Stimulated activated memory B cell treated with anti-CD40 and anti-IgM and Interleukin-4, amounts not matched to agents 10 μg/mL and 1 μg/mL and 100 μg/mL, for 72 hours (primary cell): Measurements from ENCODE around the gene PSORS1C2.
A peak's percentile ranks its signal among the peaks of the same experiment; 100 is the strongest.

Source experiments
- ATAC-seq: fragments of 150-1000 bp; cut with Tn5 transposase; 2 replicates; pipeline ENCODE4 v1.10.0; 2021
- H3K27ac Mint-ChIP-seq: one replicate; pipeline ENCODE4 v1.8.0; 2022; ENCODE audit warnings: mild to moderate bottlenecking, mixed read lengths
- H3K27me3 Mint-ChIP-seq: one replicate; pipeline ENCODE4 v1.8.0; 2022; ENCODE audit warnings: mixed read lengths
- H3K36me3 Mint-ChIP-seq: one replicate; pipeline ENCODE4 v1.8.0; 2022; ENCODE audit warnings: mixed read lengths
- H3K4me1 Mint-ChIP-seq: one replicate; pipeline ENCODE4 v1.8.0; 2022; ENCODE audit warnings: mixed read lengths
- H3K4me3 Mint-ChIP-seq: one replicate; pipeline ENCODE4 v1.8.0; 2022; ENCODE audit warnings: mild to moderate bottlenecking, moderate library complexity, mixed read lengths
- H3K9me3 Mint-ChIP-seq: one replicate; pipeline ENCODE4 v1.8.0; 2022; ENCODE audit warnings: mixed read lengths

PSORS1C2 gene

DNA sequence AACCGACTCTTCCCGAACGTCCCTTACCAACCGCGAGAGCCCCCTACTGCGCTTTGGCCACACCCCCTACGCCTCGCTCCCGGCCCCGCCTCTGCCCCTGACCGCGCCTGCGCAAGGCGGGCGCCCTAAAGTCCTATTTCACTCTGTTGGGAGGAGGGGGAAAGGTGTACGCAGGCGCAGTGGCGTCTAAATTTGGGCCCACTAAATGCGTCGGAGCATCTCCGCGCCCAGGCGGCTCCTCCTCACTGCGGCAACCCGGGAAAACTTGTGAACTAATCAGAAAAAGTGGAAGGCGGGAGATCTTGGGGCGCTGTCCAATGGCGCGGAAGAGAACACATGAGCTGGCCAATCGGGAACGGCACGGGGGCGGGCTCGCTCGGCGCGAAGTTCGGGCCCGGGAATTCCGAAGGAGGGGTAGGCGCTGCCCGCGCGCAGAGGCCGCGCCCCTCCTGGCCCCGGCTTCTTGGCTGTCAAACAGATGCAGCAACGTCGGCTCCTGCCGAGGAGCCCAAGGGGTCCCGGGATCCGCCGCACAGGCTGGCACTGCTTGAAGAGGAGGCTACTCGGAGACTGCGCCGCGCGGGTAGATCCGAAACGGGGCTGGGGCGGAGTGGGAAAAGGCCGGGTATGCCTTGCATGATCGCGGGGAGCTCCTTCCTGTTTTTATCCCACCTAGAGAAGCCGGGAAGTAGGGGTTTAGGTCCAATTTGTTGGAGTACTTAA, 19.4 kb upstream of the PSORS1C2 start, which contains the start of gene TCF19:
Gene TCF19, plus strand, starts transcription at position 450 of the 723 bp plus-strand sequence. CDS start 881 bp downstream, outside the sequence.
- peaks cover 27% of the 10 kb centered on the region for H3K36me3 Mint-ChIP-seq
- peak; percentile 96 for ATAC-seq
- H3K27ac Mint-ChIP-seq, result peak within 1 kb of the TSS; percentile 85
- no peaks in the 10 kb centered on the region for H3K9me3 Mint-ChIP-seq
- H3K4me3 Mint-ChIP-seq, result peak within 1 kb of the TSS; percentile 85
- peaks cover 50% of the 10 kb centered on the region for H3K4me1 Mint-ChIP-seq
- H3K27me3 Mint-ChIP-seq, result no peaks in the 10 kb centered on the region

DNA sequence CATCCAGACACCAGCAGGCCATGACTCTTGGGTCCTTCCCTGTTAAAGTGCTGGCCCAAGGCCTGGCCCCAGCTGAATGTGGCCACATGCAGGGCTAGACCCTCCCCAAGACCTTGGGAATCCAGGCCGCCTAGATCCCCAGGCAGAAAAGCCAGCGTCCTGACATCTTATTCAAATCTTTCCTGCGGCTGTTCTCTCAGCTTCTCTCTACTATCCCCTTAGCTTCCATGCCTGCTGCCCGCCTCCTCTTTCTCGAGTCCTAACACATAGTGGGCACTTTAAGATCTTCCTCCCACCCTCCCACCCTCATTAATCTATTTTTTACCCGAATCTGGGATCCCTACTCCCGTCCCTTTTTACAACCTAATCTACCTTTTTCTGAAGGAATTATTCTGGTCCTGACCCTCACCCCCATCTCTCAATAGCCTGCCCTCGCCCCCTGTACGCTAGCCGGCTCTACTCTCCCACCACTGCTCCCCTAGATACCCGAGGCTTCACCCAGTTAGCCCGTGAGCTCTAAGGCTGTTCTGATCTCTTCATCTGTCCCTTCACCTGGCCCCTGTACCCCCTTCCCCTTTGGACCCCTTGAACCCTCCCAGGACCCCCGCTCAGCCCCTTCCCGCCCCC, 18.8 kb upstream of the PSORS1C2 start, which contains the start of gene CCHCR1:
Gene CCHCR1, minus strand, starts transcription at position 290 of the 627 bp plus-strand sequence. Its CDS starts 202 bp downstream, at position 88.
- Mint-ChIP-seq H3K4me1 (peaks cover 43% of the 10 kb centered on the region), H3K36me3 (peaks cover 33% of the 10 kb centered on the region), H3K4me3 (peak within 1 kb of the TSS; percentile 85), H3K27me3 (no peaks in the 10 kb centered on the region), H3K9me3 (no peaks in the 10 kb centered on the region), H3K27ac (peak within 1 kb of the TSS; percentile 85)
- ATAC-seq, result no peak

DNA sequence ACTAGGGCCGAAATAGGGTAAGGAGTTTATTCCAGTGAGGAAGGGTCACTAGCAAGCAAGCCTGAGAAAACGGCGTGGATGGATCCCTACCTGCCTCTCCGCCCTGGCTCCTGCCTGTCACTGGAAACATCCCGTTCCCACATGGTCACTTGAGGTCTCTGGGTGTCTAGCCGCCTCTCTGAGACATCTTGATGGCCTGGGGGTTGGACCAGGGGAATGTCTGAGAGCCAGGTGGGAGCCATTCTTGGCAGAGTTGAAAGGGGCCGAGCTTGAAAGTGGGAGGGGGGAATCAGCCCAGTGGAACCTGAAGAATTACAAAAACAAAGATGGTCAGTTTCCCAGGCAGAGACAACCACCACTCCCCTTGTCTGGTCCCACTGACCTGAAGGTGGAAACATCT, 17.8 kb upstream of the PSORS1C2 start:
- no peaks in the 10 kb centered on the region for H3K9me3 Mint-ChIP-seq
- no peak overlapping the region for H3K4me3 Mint-ChIP-seq
- no peak overlapping the region for H3K27ac Mint-ChIP-seq
- H3K27me3 Mint-ChIP-seq, result no peaks in the 10 kb centered on the region
- peaks cover 35% of the 10 kb centered on the region for H3K4me1 Mint-ChIP-seq
- ATAC-seq, result no peak
- peaks cover 24% of the 10 kb centered on the region for H3K36me3 Mint-ChIP-seq

DNA sequence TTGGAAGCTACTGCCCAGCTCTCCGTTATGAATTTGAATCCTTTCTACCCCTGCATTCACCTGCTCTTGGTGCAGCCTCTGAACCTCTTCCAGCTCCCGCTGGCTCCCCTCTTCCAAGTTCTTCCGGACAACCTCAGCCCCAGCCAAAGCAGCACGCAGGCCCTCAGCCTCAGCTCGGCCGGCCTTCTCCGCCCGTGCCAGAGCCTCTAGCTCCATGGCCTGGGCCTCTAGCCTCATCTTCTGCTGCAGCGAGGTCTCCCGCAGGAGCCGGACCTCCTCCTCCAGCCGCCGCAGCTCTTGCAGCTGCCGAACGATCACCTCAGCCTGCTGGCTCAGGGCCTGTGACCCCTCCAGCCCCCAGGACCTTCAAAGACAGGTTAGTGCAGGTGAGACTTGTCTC, 15.6 kb upstream of the PSORS1C2 start:
- Mint-ChIP-seq H3K4me3 (no peak overlapping the region), H3K27me3 (no peaks in the 10 kb centered on the region), H3K36me3 (peaks cover 37% of the 10 kb centered on the region), H3K27ac (no peak overlapping the region), H3K4me1 (peaks cover 24% of the 10 kb centered on the region), H3K9me3 (no peaks in the 10 kb centered on the region)
- ATAC-seq, result no peak

DNA sequence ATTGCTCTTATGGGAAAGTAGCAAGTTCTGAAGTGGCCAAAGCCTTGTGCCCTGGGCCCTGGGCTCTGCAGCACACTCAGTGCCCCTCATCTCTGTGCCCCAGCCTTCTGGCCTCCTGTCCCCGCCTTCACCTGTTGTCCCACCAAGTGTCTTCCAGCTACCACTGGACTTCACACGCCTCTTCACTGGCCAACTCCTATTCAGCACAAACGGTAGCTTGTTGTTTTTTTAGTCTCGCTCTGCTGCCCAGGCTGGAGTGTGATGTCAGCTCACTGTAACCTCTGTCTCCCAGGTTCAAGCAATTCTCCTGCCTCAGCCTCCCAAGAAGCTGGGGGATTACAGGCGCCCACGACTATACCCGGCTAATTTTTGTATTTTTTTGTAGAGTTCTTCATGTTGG, 13.9 kb upstream of the PSORS1C2 start:
- no peaks in the 10 kb centered on the region for H3K9me3 Mint-ChIP-seq
- H3K36me3 Mint-ChIP-seq, result peaks cover 41% of the 10 kb centered on the region
- H3K4me1 Mint-ChIP-seq, result peaks cover 17% of the 10 kb centered on the region
- H3K4me3 Mint-ChIP-seq, result no peak overlapping the region
- no peak for ATAC-seq
- H3K27ac Mint-ChIP-seq, result no peak overlapping the region
- H3K27me3 Mint-ChIP-seq, result no peaks in the 10 kb centered on the region

DNA sequence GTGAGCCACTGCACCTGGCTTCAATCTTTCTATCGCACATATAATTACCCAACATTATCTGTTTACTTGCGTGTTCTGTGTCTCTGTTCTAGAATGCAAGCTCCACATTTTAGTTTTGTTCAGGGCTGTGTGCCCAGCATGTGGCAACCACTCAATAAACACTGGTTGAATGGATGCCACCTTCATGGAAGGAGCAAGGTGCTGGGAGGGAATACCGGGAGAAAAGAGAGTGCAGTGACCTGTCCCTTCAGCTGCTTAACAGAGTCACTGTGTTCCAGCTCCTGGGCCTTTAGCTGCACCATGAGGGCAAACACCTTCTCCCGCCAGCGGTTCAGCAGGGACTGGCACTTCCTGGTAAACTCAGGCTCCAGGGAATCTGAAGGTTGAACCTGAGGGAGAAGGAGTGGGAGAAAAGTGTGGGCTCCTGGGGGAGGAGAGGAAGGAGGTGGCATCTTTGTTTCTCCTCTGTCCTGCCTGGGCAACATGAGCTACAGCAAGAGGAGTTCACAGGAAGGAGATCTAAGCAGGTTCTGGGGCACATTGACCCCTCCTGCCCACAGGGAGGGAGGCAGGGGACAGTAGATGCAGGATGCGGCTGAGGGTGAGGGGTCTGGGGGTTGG, 11.1 kb upstream of the PSORS1C2 start:
- H3K27me3 Mint-ChIP-seq, result no peaks in the 10 kb centered on the region
- H3K36me3 Mint-ChIP-seq, result peaks cover 51% of the 10 kb centered on the region
- no peak for ATAC-seq
- peaks cover 8% of the 10 kb centered on the region for H3K4me1 Mint-ChIP-seq
- no peak overlapping the region for H3K27ac Mint-ChIP-seq
- H3K9me3 Mint-ChIP-seq, result no peaks in the 10 kb centered on the region
- no peak overlapping the region for H3K4me3 Mint-ChIP-seq

DNA sequence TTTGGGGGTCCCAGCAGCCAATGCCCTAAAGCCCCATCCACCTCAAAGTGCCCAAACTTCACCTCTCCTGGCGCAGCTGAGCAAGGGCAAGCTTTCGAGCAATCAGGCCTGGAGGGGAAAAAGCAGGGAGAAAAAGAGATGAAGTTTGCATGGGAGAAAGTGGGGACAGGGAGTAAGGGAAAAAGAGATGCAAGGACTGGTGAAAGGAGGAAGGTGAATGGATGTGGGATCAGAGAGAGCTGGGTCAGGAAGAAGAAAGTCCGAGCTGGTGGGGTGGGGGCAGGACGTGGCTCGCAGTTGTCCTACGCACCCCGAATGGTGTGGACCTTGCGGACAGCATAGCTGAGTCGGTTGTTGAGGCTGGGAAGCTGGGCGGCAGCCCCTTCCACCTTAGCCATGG, 6.5 kb upstream of the PSORS1C2 start:
- Mint-ChIP-seq H3K27me3 (no peaks in the 10 kb centered on the region), H3K27ac (no peak overlapping the region), H3K4me3 (no peak overlapping the region), H3K4me1 (peaks cover 8% of the 10 kb centered on the region), H3K9me3 (no peaks in the 10 kb centered on the region), H3K36me3 (peaks cover 37% of the 10 kb centered on the region)
- ATAC-seq, result no peak

DNA sequence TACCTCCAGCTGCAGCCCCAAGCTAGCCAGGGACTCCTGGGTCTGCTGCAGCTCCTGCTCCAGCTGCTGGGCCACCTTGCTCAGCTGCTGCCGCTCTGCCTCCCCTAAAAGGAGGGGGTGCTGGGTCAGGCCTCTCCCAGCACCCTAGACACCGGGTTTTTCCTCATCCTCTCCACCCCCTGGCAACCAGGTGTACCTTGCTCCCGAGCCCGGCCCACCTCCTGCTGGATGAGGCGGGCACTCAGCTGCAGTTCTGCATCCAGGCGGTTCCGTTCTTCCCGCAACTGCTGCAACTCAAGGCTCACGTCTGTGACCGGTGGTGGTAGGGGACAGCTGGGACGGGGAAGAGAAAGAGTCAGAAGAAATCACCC, 6.1 kb upstream of the PSORS1C2 start:
- Mint-ChIP-seq H3K4me3 (no peak overlapping the region), H3K27ac (no peak overlapping the region), H3K36me3 (peaks cover 36% of the 10 kb centered on the region), H3K4me1 (peaks cover 8% of the 10 kb centered on the region), H3K9me3 (no peaks in the 10 kb centered on the region), H3K27me3 (no peaks in the 10 kb centered on the region)
- no peak for ATAC-seq

DNA sequence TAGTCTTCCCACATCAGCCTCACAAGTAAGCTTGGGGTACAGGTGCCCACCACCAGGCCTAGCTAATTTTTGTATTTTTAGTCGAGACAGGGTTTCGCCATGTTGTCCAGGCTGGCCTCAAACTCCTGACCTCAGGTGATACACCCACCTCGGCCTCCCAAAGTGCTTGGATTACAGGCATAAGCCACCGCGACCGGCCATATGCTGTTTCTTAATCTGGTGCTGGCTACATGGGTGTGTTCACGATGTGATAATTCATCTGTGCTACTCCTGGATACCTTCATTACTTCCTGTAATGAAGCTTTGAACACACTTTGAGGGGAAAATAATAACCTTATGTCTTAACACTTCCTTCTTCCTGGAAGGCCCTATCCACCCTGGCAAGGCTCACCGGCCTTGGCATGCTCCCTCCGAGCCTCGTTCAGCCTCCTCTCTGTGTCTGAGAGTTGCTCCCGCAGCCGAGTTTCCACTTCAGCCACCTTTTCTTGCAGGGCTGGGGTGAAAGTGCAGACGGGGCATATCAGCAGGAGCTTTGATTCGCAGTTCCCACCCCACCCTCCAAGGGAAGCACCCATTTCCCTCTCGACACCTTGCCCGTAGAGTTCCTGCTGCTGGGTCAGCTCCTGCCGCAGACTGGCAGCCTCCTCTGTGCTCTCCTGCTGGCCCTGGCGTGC, 5.6 kb upstream of the PSORS1C2 start:
- Mint-ChIP-seq H3K4me3 (no peak overlapping the region), H3K9me3 (no peaks in the 10 kb centered on the region), H3K27me3 (no peaks in the 10 kb centered on the region), H3K27ac (no peak overlapping the region), H3K36me3 (peaks cover 30% of the 10 kb centered on the region), H3K4me1 (peaks cover 8% of the 10 kb centered on the region)
- no peak for ATAC-seq

DNA sequence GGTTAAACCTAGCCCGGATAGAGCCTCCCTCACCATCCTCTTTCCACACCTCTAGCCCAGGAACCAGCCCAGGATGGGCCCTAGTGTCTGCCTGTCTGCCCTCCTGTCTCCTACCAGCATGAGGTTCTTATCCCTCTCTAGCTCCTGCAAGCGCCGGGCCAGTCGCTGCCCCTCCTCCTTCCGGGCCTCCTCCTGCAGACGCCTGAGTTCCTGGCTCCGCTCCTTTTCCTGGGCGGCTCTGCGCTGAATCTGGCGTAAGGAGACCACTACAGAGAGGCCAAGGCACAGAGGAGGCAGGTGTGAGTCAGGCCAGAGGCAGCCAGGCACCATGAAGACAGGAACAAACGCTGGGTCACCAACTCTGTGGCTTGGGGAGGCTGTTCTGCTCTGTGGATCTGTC, 4.3 kb upstream of the PSORS1C2 start:
- Mint-ChIP-seq H3K27me3 (no peaks in the 10 kb centered on the region), H3K4me3 (no peak overlapping the region), H3K27ac (no peak overlapping the region), H3K9me3 (no peaks in the 10 kb centered on the region), H3K4me1 (peaks cover 4% of the 10 kb centered on the region), H3K36me3 (peaks cover 27% of the 10 kb centered on the region)
- ATAC-seq, result no peak

DNA sequence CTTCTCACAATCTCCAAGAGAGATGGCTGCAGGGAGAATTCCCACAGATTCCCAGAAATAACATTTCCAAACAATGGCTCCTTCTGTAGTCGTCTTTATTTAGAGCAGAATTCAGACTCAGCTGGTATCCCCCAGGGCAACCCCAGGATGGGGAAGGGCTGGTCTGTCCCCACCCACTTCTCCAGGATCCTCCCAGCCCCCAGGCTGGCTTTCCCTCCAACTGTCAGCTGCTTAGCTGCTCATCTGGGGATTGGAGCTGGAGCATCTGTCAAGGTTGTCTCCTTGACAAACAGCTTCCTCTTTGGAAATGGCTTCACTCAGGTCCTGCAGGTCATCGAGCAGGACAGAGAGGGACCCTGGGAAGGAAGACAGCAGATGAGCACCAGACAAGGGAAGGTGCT, 3.5 kb upstream of the PSORS1C2 start:
- Mint-ChIP-seq H3K4me1 (peaks cover 9% of the 10 kb centered on the region), H3K36me3 (peaks cover 27% of the 10 kb centered on the region), H3K4me3 (no peak overlapping the region), H3K27me3 (no peaks in the 10 kb centered on the region), H3K27ac (no peak overlapping the region), H3K9me3 (no peaks in the 10 kb centered on the region)
- ATAC-seq, result no peak

DNA sequence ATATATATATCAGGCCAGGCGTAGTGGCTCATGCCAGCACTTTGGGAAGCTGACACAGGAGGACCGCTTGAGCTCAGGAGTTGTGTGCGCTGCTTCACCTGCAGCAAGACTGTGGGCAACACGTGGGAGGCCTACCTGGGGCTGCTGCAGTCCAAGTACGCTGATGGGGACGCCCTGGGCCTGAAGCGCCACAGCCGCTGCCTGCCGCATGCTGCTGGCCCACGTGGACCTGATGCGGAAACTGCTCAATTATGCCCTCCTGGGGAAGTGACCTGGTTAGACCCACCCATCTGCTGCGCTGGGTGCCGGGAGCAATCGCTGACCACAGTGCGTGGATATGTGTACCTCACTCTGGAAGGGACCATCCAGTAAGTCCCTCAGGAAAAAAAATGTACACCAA, 1.8 kb upstream of the PSORS1C2 start:
- H3K27me3 Mint-ChIP-seq, result no peaks in the 10 kb centered on the region
- no peak overlapping the region for H3K4me3 Mint-ChIP-seq
- ATAC-seq, result no peak
- peaks cover 11% of the 10 kb centered on the region for H3K4me1 Mint-ChIP-seq
- H3K36me3 Mint-ChIP-seq, result peaks cover 21% of the 10 kb centered on the region
- H3K27ac Mint-ChIP-seq, result no peak overlapping the region
- no peaks in the 10 kb centered on the region for H3K9me3 Mint-ChIP-seq

DNA sequence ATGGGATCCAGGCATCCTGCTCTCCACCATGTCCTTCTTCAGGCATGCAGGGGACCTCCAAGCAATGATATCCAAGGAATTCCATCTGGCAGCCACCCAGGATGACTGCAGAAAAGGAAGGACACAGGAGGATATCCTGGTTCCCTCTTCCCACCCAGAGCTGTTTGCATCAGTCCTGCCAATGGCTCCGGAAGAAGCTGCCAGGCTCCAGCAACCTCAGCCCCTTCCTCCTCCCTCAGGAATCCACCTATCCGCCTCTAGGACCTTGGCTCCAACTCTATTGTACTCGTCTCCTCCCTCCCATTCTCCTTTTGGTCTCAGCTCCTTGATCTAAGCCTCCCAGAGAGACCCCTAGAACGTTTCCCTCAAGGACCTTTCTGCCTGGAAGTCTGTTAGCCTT, 733 bp upstream of the PSORS1C2 start:
- H3K27me3 Mint-ChIP-seq, result no peaks in the 10 kb centered on the region
- peaks cover 11% of the 10 kb centered on the region for H3K36me3 Mint-ChIP-seq
- H3K4me3 Mint-ChIP-seq, result no peak overlapping the region
- H3K27ac Mint-ChIP-seq, result no peak overlapping the region
- no peak for ATAC-seq
- peaks cover 11% of the 10 kb centered on the region for H3K4me1 Mint-ChIP-seq
- H3K9me3 Mint-ChIP-seq, result no peaks in the 10 kb centered on the region

DNA sequence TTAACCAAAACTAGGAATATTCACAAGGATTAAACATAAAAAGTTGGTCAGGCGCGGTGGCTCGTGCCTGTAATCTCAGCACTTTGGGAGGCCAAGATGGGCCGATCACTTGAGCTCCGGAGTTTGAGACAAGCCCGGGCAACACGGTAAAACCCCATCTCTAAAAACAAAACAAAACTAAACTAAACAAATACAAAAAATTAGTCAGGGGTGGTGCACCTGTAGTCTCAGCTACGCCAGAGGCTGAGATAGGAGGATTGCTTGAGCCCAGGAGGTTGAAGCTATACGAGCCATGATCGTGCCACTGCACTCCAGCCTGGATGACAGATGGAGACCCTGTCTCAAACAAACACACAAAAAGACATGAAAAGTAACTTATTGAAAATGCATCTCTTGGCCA, 3.2 kb downstream of the PSORS1C2 start:
- no peak overlapping the region for H3K4me3 Mint-ChIP-seq
- ATAC-seq, result no peak
- no peaks in the 10 kb centered on the region for H3K9me3 Mint-ChIP-seq
- no peaks in the 10 kb centered on the region for H3K36me3 Mint-ChIP-seq
- peaks cover 11% of the 10 kb centered on the region for H3K4me1 Mint-ChIP-seq
- H3K27ac Mint-ChIP-seq, result no peak overlapping the region
- H3K27me3 Mint-ChIP-seq, result peaks cover 7% of the 10 kb centered on the region

DNA sequence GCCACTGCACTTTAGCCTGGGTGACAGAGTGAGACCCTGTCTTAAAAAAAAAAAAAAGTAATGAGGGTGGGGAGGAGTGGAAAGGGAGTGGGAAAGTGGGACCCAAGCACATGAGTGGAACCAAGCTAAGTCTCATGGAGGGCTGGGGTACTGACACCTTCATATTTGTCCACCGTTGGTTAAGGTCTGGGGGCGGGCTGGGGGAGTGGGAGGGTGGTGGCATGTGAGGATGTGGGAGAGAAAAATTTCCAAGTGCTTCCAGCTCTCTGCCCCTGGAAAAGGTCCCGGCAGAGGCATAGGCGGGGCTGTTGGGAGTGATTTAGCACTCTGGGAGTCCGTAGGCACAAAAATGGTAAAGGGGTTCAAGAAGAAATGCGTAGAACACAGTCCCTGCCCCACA, 6.1 kb downstream of the PSORS1C2 start:
- Mint-ChIP-seq H3K27ac (no peak overlapping the region), H3K4me3 (no peak overlapping the region), H3K4me1 (peaks cover 12% of the 10 kb centered on the region), H3K36me3 (no peaks in the 10 kb centered on the region), H3K27me3 (peaks cover 15% of the 10 kb centered on the region), H3K9me3 (no peaks in the 10 kb centered on the region)
- ATAC-seq, result no peak
